ENCODE data around the gene STT3A. TPM values are rescaled to one million over a fixed set of nuclear protein-coding genes. Genes with fewer than 3 reads are reported as not detected.

Gene STT3A
- total and polyA plus RNA-seq, 3 donors from 2014 or later, result 83.3 to 147 (median 86.0) TPM

- Histone ChIP-seq H3K36me3 (ENCODE audit: low read depth, missing control alignments) (no peaks in the 10 kb centered on the region), H3K27ac (no peak overlapping the region)
- intact Hi-C loops (cut with DNase I; ENCODE audit: low total_unique reads), result no loop called here
Measured at GRCh38 chr11:125609545-125609944, 16.9 kb downstream of the STT3A start.

GRCh38 chr11:125618383-125618782 is 25.7 kb downstream of the STT3A start:
- H3K27me3 ChIP-seq, result no peaks in the 10 kb centered on the region
- intact Hi-C loops (cut with DNase I; ENCODE audit: low total_unique reads), result no loop called here
- WGBS, 2 donors, result 90 to 94% methylated on average over 4 of the region's 4 CpGs
- DNase-seq, result no peak
- H3K4me3 ChIP-seq, result no peak overlapping the region
- TF ChIP-seq CTCF (IDR thresholded peaks at IDR 0.05), result no peak
- no peak for TF ChIP-seq POLR2A (IDR thresholded peaks at IDR 0.05)
- no peaks in the 10 kb centered on the region for H3K36me3 ChIP-seq (ENCODE audit: low read depth, missing control alignments)
- no peaks in the 10 kb centered on the region for H3K4me1 ChIP-seq
- no peak overlapping the region for H3K27ac ChIP-seq
- no peaks in the 10 kb centered on the region for H3K9me3 ChIP-seq

More at GRCh38 chr11:125609545-125609944, 16.9 kb downstream of the STT3A start:
- 75 to 86% methylated on average over 7 of the region's 7 CpGs for WGBS, 2 donors
- Histone ChIP-seq H3K27me3 (no peaks in the 10 kb centered on the region), H3K9me3 (no peaks in the 10 kb centered on the region), H3K4me1 (no peaks in the 10 kb centered on the region), H3K4me3 (no peak overlapping the region)
- TF ChIP-seq CTCF (IDR thresholded peaks at IDR 0.05) (no peak), POLR2A (IDR thresholded peaks at IDR 0.05) (no peak)
- no peak for DNase-seq

- intact Hi-C loops (cut with DNase I; ENCODE audit: low total_unique reads), result loop anchor here (10.0 kb wide), 1 partner anchor 253 kb away; no protein-coding TSS in a partner anchor
- DNase-seq, result no peak
- no peaks in the 10 kb centered on the region for H3K9me3 ChIP-seq
- H3K36me3 ChIP-seq (ENCODE audit: low read depth, missing control alignments), result no peaks in the 10 kb centered on the region
- H3K27me3 ChIP-seq, result no peaks in the 10 kb centered on the region
- WGBS, 2 donors, result 82 to 87% methylated on average over 2 of the region's 2 CpGs
- H3K27ac ChIP-seq, result no peak overlapping the region
- peaks cover 6% of the 10 kb centered on the region for H3K4me1 ChIP-seq
- TF ChIP-seq CTCF (IDR thresholded peaks at IDR 0.05), result no peak
- no peak for TF ChIP-seq POLR2A (IDR thresholded peaks at IDR 0.05)
- H3K4me3 ChIP-seq, result no peak overlapping the region
Measured at GRCh38 chr11:125621995-125622394, 29.3 kb downstream of the STT3A start.

- no peaks in the 10 kb centered on the region for H3K36me3 ChIP-seq (ENCODE audit: low read depth, missing control alignments)
- no peaks in the 10 kb centered on the region for H3K9me3 ChIP-seq
- 88% methylated on average over 1 of the region's 1 CpG for WGBS, 2 donors
- intact Hi-C loops (cut with DNase I; ENCODE audit: low total_unique reads), result loop anchor here (10.0 kb wide), 1 partner anchor 252 kb away; no protein-coding TSS in a partner anchor
- H3K4me1 ChIP-seq, result peaks cover 6% of the 10 kb centered on the region
- H3K4me3 ChIP-seq, result no peak overlapping the region
- H3K27me3 ChIP-seq, result no peaks in the 10 kb centered on the region
- no peak overlapping the region for H3K27ac ChIP-seq
- TF ChIP-seq POLR2A (IDR thresholded peaks at IDR 0.05) (no peak), CTCF (IDR thresholded peaks at IDR 0.05) (no peak)
- DNase-seq, result no peak
Measured at GRCh38 chr11:125623064-125623463, 30.4 kb downstream of the STT3A start.

GRCh38 chr11:125624756-125625213 is 32.1 kb downstream of the STT3A start, which contains the start of gene CHEK1:
CHEK1 (plus strand) TSS chr11:125625163; CDS start chr11:125626769, 1,606 bp downstream.
- peak within 1 kb of the TSS; percentile 93 to 98 for H3K27ac ChIP-seq
- no peaks in the 10 kb centered on the region for H3K9me3 ChIP-seq
- no peaks in the 10 kb centered on the region for H3K27me3 ChIP-seq
- intact Hi-C loops (cut with DNase I; ENCODE audit: low total_unique reads), result loop anchor here (10.0 kb wide), 1 partner anchor 250 kb away; no protein-coding TSS in a partner anchor
- H3K4me1 ChIP-seq, result peaks cover 6% of the 10 kb centered on the region
- H3K4me3 ChIP-seq, result peak within 1 kb of the TSS; percentile 81 to 84
- H3K36me3 ChIP-seq (ENCODE audit: low read depth, missing control alignments), result no peaks in the 10 kb centered on the region
- 42 to 50% methylated on average over 9 of the region's 9 CpGs for WGBS, 2 donors
- TF ChIP-seq POLR2A (IDR thresholded peaks at IDR 0.05), result no peak
- TF ChIP-seq CTCF (IDR thresholded peaks at IDR 0.05), result no peak
- no peak for DNase-seq

Data from testis (tissue), 3 donors.